Nephron (organoid): ENCODE data around the gene RPGR.

ENCODE experiments used
- H3K27ac Mint-ChIP-seq, 3 experiments: 2 replicates each; pipeline ENCODE4 v1.8.0; 2020; ENCODE audit warnings: mixed read lengths in 3 of 3, mild to moderate bottlenecking in 2 of 3, moderate library complexity in 1 of 3
- H3K27me3 Mint-ChIP-seq: 2 replicates; pipeline ENCODE4 v1.8.0; 2021; ENCODE audit warnings: low read depth, mild to moderate bottlenecking, moderate library complexity, mixed read lengths
- H3K36me3 Mint-ChIP-seq: 2 replicates; pipeline ENCODE4 v1.8.0; 2020; ENCODE audit warnings: low read depth, mixed read lengths
- H3K4me1 Mint-ChIP-seq: 2 replicates; pipeline ENCODE4 v1.8.0; 2020; ENCODE audit warnings: mixed read lengths
- H3K4me3 Mint-ChIP-seq, 3 experiments: 2 replicates each; pipeline ENCODE4 v1.8.0; 2020; ENCODE audit warnings: mild to moderate bottlenecking in 3 of 3, mixed read lengths in 3 of 3, moderate library complexity in 2 of 3
- H3K9me3 Mint-ChIP-seq: 2 replicates; pipeline ENCODE4 v1.8.0; 2020; ENCODE audit warnings: mixed read lengths
- CTCF ChIP-seq, 3 experiments: fragments of 200-600 bp; sonication (generic); IDR thresholded peaks; one replicate each; pipeline ENCODE4 v1.5.0; 2021; ENCODE audit warnings: antibody characterized with exemption in 3 of 3; ENCODE audit not compliant: unreplicated experiment in 3 of 3

The RPGR gene

GRCh38 chrX:38220415-38221390 lies 106.6 kb downstream of the RPGR start, which contains the start of gene SRPX:
TSS of gene SRPX (minus strand) at chrX:38220871. CDS start at chrX:38220792, 79 bp downstream.
- TF ChIP-seq CTCF (IDR thresholded peaks at IDR 0.05; ENCODE audit: unreplicated experiment in 3 of 3), result no peak
- peaks cover 29% of the 10 kb centered on the region for H3K27me3 Mint-ChIP-seq
- H3K27ac Mint-ChIP-seq, result peak within 1 kb of the TSS; percentile 33 to 87 (median 82)
- H3K4me3 Mint-ChIP-seq, result peak within 1 kb of the TSS; percentile 90 to 96 (median 92)
- H3K36me3 Mint-ChIP-seq, result no peaks in the 10 kb centered on the region
- H3K9me3 Mint-ChIP-seq, result no peaks in the 10 kb centered on the region
- peaks cover 29% of the 10 kb centered on the region for H3K4me1 Mint-ChIP-seq

GRCh38 chrX:38220024-38220414 lies 107.3 kb downstream of the RPGR start:
- Mint-ChIP-seq H3K4me1 (peaks cover 31% of the 10 kb centered on the region), H3K9me3 (no peaks in the 10 kb centered on the region), H3K27ac (peak overlapping the region in 2 of 3 experiments; percentile 1 to 33), H3K4me3 (peak overlapping the region; percentile 90 to 96 (median 92)), H3K36me3 (no peaks in the 10 kb centered on the region), H3K27me3 (peaks cover 29% of the 10 kb centered on the region)
- peak in 2 of 3 experiments; percentile 9 to 30 for TF ChIP-seq CTCF (IDR thresholded peaks at IDR 0.05; ENCODE audit: unreplicated experiment in 3 of 3)
